IMR-90 (cell line): ENCODE data around the gene USP33. TPM values are rescaled to one million over a fixed set of nuclear protein-coding genes. Genes with fewer than 3 reads are reported as not detected.
A peak's percentile ranks its signal among the peaks of the same experiment; 100 is the strongest.

Experiments
- ATAC-seq: fragments of 200-7000 bp; cut with Tn5 transposase; 2 replicates; pipeline ENCODE4 v1.9.1; 2020; ENCODE audit warnings: low read depth, mild to moderate bottlenecking, moderate library complexity
- BruUV-seq: library from RNA; stranded (reverse); fragments of 400-500 nt; replicated peaks from 2 replicates; lab custom pipeline; 2021; lab: Mats Ljungman, UMichigan
- CTCF ChIA-PET: fragments of 300-600 bp; formaldehyde crosslinking; extraction: SDS; loops from one replicate; lab custom pipeline; 2021; ENCODE audit warnings: antibody characterized with exemption; lab: Yijun Ruan, JAX
- POLR2A ChIA-PET: fragments of 300-600 bp; sonication (Branson Sonifier 250); formaldehyde crosslinking; loops from one replicate; lab custom pipeline; 2022; ENCODE audit warnings: antibody characterized with exemption; ENCODE audit not compliant: unreplicated experiment; lab: Charles Lee
- DNase-seq: peaks from one replicate; pipeline ENCODE4 v3.0.0; 2013
- H2AFZ ChIP-seq: replicated peaks from 2 replicates; pipeline ENCODE3; 2013; ENCODE audit warnings: low read length, mild to moderate bottlenecking; ENCODE audit not compliant: poor library complexity
- H2AK5ac ChIP-seq: 2 replicates; pipeline ENCODE4 v1.6.1; 2013; ENCODE audit warnings: low read depth, low read length, inconsistent platforms
- H2AK9ac ChIP-seq: replicated peaks from 2 replicates; pipeline ENCODE3; 2013; ENCODE audit warnings: mild to moderate bottlenecking, low read depth, low read length, moderate library complexity; ENCODE audit not compliant: poor library complexity
- H2BK120ac ChIP-seq: 2 replicates; pipeline ENCODE4 v1.6.1; 2013; ENCODE audit warnings: low read depth, low read length, inconsistent platforms
- H2BK15ac ChIP-seq: 3 replicates; pipeline ENCODE4 v1.6.1; 2013; ENCODE audit warnings: low read depth, low read length, inconsistent platforms
- H2BK20ac ChIP-seq: 2 replicates; pipeline ENCODE4 v1.6.1; 2013; ENCODE audit warnings: low read depth, mild to moderate bottlenecking, inconsistent platforms, low read length, moderate library complexity
- H2BK5ac ChIP-seq: 2 replicates; pipeline ENCODE4 v1.6.1; 2013; ENCODE audit warnings: mild to moderate bottlenecking, low read depth, low read length, inconsistent platforms; ENCODE audit not compliant: poor library complexity, severe bottlenecking
- H3K14ac ChIP-seq: replicated peaks from 2 replicates; pipeline ENCODE4 v1.6.1; 2013; ENCODE audit warnings: low read depth, low read length, inconsistent platforms
- H3K18ac ChIP-seq: 2 replicates; pipeline ENCODE4 v1.6.1; 2013; ENCODE audit warnings: low read depth, low read length, control low read depth
- H3K23ac ChIP-seq: 2 replicates; pipeline ENCODE4 v1.6.1; 2013; ENCODE audit warnings: low read depth, low read length, inconsistent platforms
- H3K27ac ChIP-seq: 2 replicates; pipeline ENCODE4 v1.5.1; 2013; ENCODE audit warnings: mild to moderate bottlenecking, control low read depth, low read length; ENCODE audit not compliant: insufficient read depth
- H3K27me3 ChIP-seq: 2 replicates; pipeline ENCODE4 v1.6.1; 2013; ENCODE audit warnings: low read length; ENCODE audit not compliant: control insufficient read depth, insufficient read depth
- H3K36me3 ChIP-seq: 2 replicates; pipeline ENCODE4 v1.6.1; 2013; ENCODE audit warnings: low read length, mixed read lengths; ENCODE audit not compliant: control insufficient read depth, insufficient read depth
- H3K4ac ChIP-seq: 2 replicates; pipeline ENCODE4 v1.6.1; 2013; ENCODE audit warnings: low read depth, low read length, inconsistent platforms
- H3K4me1 ChIP-seq: 2 replicates; pipeline ENCODE4 v1.6.1; 2013; ENCODE audit warnings: low read length, mixed read lengths; ENCODE audit not compliant: control insufficient read depth, insufficient read depth
- H3K4me2 ChIP-seq: 2 replicates; pipeline ENCODE4 v1.6.1; 2013; ENCODE audit warnings: low read depth, mild to moderate bottlenecking, control low read depth, low read length, moderate library complexity
- H3K4me3 ChIP-seq: 2 replicates; pipeline ENCODE4 v1.5.1; 2013; ENCODE audit warnings: low read depth, mild to moderate bottlenecking, control low read depth, low read length, moderate library complexity; ENCODE audit not compliant: insufficient read depth
- H3K56ac ChIP-seq: 2 replicates; pipeline ENCODE4 v1.6.1; 2013; ENCODE audit warnings: low read length, inconsistent platforms; ENCODE audit not compliant: insufficient read depth; ENCODE audit errors: extremely low read depth
- H3K79me1 ChIP-seq, 2 experiments: 2 replicates each; pipeline ENCODE4 v1.6.1; 2013; ENCODE audit warnings: low read length in 2 of 2, inconsistent platforms in 1 of 2, low read depth in 1 of 2
- H3K9ac ChIP-seq: 2 replicates; pipeline ENCODE4 v1.6.1; 2013; ENCODE audit warnings: low read depth, low read length, control low read depth
- H3K9me1 ChIP-seq: 2 replicates; pipeline ENCODE4 v1.6.1; 2013; ENCODE audit warnings: low read length, inconsistent platforms; ENCODE audit not compliant: insufficient read depth
- H3K9me3 ChIP-seq: 2 replicates; pipeline ENCODE4 v1.6.1; 2013; ENCODE audit warnings: low read length; ENCODE audit not compliant: control insufficient read depth, insufficient read depth
- H4K20me1 ChIP-seq: 2 replicates; pipeline ENCODE4 v1.6.1; 2013; ENCODE audit warnings: low read length, inconsistent platforms; ENCODE audit not compliant: insufficient read depth
- H4K5ac ChIP-seq: 2 replicates; pipeline ENCODE4 v1.6.1; 2013; ENCODE audit warnings: mild to moderate bottlenecking, low read depth, low read length, control low read depth
- H4K8ac ChIP-seq, 2 experiments: 2 replicates each; pipeline ENCODE4 v1.6.1; 2013; ENCODE audit warnings: low read depth in 2 of 2, low read length in 2 of 2, control low read depth in 1 of 2, inconsistent platforms in 1 of 2
- H4K91ac ChIP-seq: 2 replicates; pipeline ENCODE4 v1.6.1; 2013; ENCODE audit warnings: low read depth, low read length, inconsistent platforms; ENCODE audit not compliant: insufficient read depth
- MAZ ChIP-seq: IDR thresholded peaks from 2 replicates; pipeline ENCODE4 v1.6.1; 2012; ENCODE audit warnings: low read depth, mild to moderate bottlenecking, low read length, improper control_type of control experiment, moderate library complexity, borderline replicate concordance
- POLR2A ChIP-seq: IDR thresholded peaks from 2 replicates; pipeline ENCODE4 v1.6.1; 2012; ENCODE audit warnings: mild to moderate bottlenecking, low read depth, low read length
- SMC3 ChIP-seq: fragments of 150-350 bp; IDR thresholded peaks from 2 replicates; pipeline ENCODE4 v1.6.1; 2016; ENCODE audit warnings: low read depth, mild to moderate bottlenecking, antibody characterized with exemption, low read length, moderate library complexity
- WGBS, 2 experiments: methylation state at CpG; one replicate each; pipeline versions ENCODE4 v1.1.5 to v1.1.7; 2013; ENCODE audit warnings: missing lambda C conversion rate in 2 of 2; ENCODE audit not compliant: insufficient read length in 1 of 2; ENCODE audit errors: extremely low coverage in 2 of 2; 5-methylcytosine and 5-hydroxymethylcytosine counted together
- dilution Hi-C: fragments of 300-500 bp; cut with HindIII; formaldehyde crosslinking; loops from one replicate; pipeline ENCODE4 v1.14.3; 2018; ENCODE audit warnings: low sequenced_read_pairs; ENCODE audit not compliant: unreplicated experiment
- in situ Hi-C: fragments of 300-500 bp; cut with MboI; formaldehyde crosslinking; loops from 3 replicates; pipeline ENCODE4 v1.14.3; 2019; ENCODE audit warnings: low sequenced_read_pairs, inconsistent platforms, mixed read lengths
- intact Hi-C: fragments of 100-400 bp; cut with micrococcal nuclease; formaldehyde crosslinking; loops from 2 replicates; pipeline ENCODE4 v1.10.0; 2022
- polyA plus RNA-seq, 3 experiments: library from polyadenylated mRNA; depleted of rRNA; stranded (reverse); fragments of >200 nt; gene quantifications; 2 replicates each; pipeline ENCODE4 v1.2.3, GENCODE V29; 2012; ENCODE audit warnings: low replicate concordance in 1 of 3
- total RNA-seq: library from RNA; depleted of rRNA; stranded (reverse); fragments of >200 nt; gene quantifications from 2 replicates; pipeline ENCODE4 v1.2.3, GENCODE V29; 2012

Gene USP33
- total and polyA plus RNA-seq, 2 of the 4 experiments (the other 2 are of a cell fraction): 33.7 to 64.5 TPM

DNA sequence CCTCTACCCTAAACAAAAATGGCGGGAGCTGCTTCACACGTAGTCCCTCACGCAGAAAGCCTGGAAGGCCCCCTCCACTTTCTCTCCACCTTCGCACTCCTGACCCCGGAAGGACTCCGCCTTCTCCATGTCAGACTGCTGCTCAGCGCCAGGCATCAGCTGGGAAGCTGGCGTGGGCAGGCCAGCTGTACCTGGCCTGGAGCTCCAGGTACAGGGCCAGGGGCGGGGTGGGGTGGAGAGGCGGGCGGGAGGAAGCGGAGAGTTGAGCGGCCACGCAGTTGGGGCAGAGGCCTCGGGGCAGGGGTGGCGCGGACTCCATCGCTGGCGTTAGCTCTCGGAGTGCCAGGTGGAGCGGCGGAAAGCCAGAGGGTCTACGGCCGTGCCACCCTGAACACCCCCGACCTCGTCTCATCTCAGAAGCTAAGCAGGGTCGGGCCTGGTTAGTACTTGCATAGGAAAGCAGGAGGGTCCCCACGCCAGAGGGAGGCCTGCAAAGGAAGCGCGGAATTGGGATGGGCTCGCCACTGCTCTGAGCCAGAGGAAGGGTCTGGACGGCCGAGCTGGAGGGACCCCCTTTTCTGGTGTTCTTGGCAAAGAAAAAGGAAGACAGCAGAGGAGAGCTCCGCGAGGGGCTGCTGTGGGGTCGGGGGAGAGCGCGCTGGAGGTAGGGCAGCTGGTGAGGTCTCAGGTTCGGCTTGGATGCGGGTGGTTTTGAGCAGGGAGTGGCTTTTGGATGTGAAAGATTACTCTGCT, 20.1 kb upstream of the USP33 start, which contains the start of gene MIGA1:
TSS of gene MIGA1 (plus strand) at position 121 of the 753 bp plus-strand sequence. CDS start 3,604 bp downstream, outside the sequence.
- ATAC-seq: peak; percentile 97
- ChIA-PET POLR2A (interaction anchor here (0.7 kb wide), 2 partner anchors 109 to 243 kb away, joined by 4 to 9 read pairs; no protein-coding TSS in a partner anchor), CTCF (interaction anchor here (0.7 kb wide), 2 partner anchors 136 to 419 kb away, joined by 5 to 9 read pairs; no protein-coding TSS in a partner anchor)
- H3K4ac ChIP-seq: peak within 1 kb of the TSS; percentile 80
- peaks cover 6% of the 10 kb centered on the region for H3K36me3 ChIP-seq
- H4K20me1 ChIP-seq: no peaks in the 10 kb centered on the region
- peak within 1 kb of the TSS; percentile 83 for H3K9ac ChIP-seq
- H2AK9ac ChIP-seq: peak within 1 kb of the TSS; percentile 89
- H4K91ac ChIP-seq: peak within 1 kb of the TSS; percentile 57; the same call in 1 of the 2 replicates
- H3K4me2 ChIP-seq: peak within 1 kb of the TSS; percentile 85
- H3K4me1 ChIP-seq: peaks cover 4% of the 10 kb centered on the region; the same call in 1 of the 2 replicates
- WGBS, 2 experiments: 3% methylated on average over 23 of the region's 40 CpGs; no CpG with 5 or more reads in 1 of the 2 experiments
- H2BK5ac ChIP-seq: peak within 1 kb of the TSS; percentile 64
- H4K8ac ChIP-seq: peak within 1 kb of the TSS; percentile 91 to 92
- peak within 1 kb of the TSS; percentile 94 for H2AFZ ChIP-seq
- no peaks in the 10 kb centered on the region for H3K9me1 ChIP-seq
- intact Hi-C loops (no loop called here), in situ Hi-C loops (no loop called here), dilution Hi-C loops (no loop called here)
- H2BK20ac ChIP-seq: no peak within 1 kb of the TSS
- no peak within 1 kb of the TSS for H2BK15ac ChIP-seq
- no TSS peak for BruUV-seq
- peak within 1 kb of the TSS; percentile 31; the same call in 1 of the 2 replicates for H3K18ac ChIP-seq
- H3K56ac ChIP-seq: peak within 1 kb of the TSS; percentile 9
- H2AK5ac ChIP-seq: peak within 1 kb of the TSS; percentile 35; the same call in 1 of the 2 replicates
- H2BK120ac ChIP-seq: no peak within 1 kb of the TSS
- H3K14ac ChIP-seq: peak within 1 kb of the TSS; percentile 86
- no peak for TF ChIP-seq POLR2A
- TF ChIP-seq MAZ: peak; percentile 95
- 0 out of 2 replicates have a peak, but pooled peaks have one; percentile 9 for TF ChIP-seq SMC3
- H3K27ac ChIP-seq: peak within 1 kb of the TSS; percentile 28
- peak within 1 kb of the TSS; percentile 97 for H3K4me3 ChIP-seq
- H3K79me1 ChIP-seq: peaks cover 15 to 18% of the 10 kb centered on the region in 2 experiments
- peak within 1 kb of the TSS; percentile 87 for H4K5ac ChIP-seq
- H3K23ac ChIP-seq: peak within 1 kb of the TSS; percentile 34; the same call in 1 of the 2 replicates
- H3K27me3 ChIP-seq: no peaks in the 10 kb centered on the region
- no peaks in the 10 kb centered on the region for H3K9me3 ChIP-seq
- peak; percentile 88 for DNase-seq
